ENCODE results near the gene PHIP.

PHIP gene

DNA sequence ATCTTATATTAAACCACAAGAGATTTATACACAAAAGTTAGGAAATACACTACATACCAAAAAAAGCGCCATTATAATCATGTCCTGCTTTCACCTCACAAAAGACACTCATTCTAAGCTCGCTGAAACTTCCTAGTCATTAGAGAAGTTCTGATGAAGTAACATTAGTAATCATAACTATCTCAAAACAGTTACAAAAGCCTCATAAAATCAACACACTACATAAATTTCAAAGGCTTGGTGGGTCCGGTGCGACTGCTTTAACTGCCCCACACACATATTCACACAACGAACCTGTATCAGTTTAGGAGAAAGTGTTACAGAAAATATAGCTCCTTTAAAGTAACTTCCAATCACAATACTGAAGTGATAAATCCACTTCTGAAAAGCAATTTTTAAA lies 1.9 kb downstream of the PHIP start:
- H3K27me3 ChIP-seq: no peaks in the 10 kb centered on the region
- TF ChIP-seq, protein P1, sequence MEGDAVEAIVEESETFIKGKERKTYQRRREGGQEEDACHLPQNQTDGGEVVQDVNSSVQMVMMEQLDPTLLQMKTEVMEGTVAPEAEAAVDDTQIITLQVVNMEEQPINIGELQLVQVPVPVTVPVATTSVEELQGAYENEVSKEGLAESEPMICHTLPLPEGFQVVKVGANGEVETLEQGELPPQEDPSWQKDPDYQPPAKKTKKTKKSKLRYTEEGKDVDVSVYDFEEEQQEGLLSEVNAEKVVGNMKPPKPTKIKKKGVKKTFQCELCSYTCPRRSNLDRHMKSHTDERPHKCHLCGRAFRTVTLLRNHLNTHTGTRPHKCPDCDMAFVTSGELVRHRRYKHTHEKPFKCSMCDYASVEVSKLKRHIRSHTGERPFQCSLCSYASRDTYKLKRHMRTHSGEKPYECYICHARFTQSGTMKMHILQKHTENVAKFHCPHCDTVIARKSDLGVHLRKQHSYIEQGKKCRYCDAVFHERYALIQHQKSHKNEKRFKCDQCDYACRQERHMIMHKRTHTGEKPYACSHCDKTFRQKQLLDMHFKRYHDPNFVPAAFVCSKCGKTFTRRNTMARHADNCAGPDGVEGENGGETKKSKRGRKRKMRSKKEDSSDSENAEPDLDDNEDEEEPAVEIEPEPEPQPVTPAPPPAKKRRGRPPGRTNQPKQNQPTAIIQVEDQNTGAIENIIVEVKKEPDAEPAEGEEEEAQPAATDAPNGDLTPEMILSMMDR (IDR thresholded peaks at IDR 0.05; ENCODE audit: low read depth, low read length): no peak
- H3K36me3 ChIP-seq: peaks cover 17% of the 10 kb centered on the region
- DNase-seq: no peak
- H3K9me3 ChIP-seq: no peaks in the 10 kb centered on the region
- no peaks in the 10 kb centered on the region for H3K4me1 ChIP-seq
- peak overlapping the region; percentile 86 for H3K4me3 ChIP-seq (ENCODE audit: low read depth, low read length)

DNA sequence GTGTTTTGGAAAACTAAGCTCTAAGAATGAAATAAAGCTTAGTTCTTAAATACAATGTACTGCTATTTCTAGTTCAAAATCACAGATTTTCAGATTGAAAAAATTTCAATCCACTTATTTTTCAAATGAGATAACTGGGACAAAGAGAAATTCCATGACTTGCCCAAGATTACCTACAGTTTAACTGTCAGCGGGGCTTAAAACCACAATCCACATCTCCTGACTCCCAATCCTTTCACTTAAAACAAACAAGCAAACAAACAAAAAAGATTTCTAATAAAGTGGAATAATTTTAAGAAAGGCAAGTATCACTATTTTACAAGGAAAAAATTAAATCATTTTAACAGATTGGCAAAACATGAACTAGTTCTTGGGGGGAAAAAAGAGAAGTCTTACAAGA lies 4.2 kb downstream of the PHIP start:
- no peaks in the 10 kb centered on the region for H3K4me1 ChIP-seq
- no peak overlapping the region for H3K4me3 ChIP-seq (ENCODE audit: low read depth, low read length)
- DNase-seq: no peak
- TF ChIP-seq, protein P1 (IDR thresholded peaks at IDR 0.05; ENCODE audit: low read depth, low read length): no peak
- H3K9me3 ChIP-seq: no peaks in the 10 kb centered on the region
- H3K27me3 ChIP-seq: no peaks in the 10 kb centered on the region
- H3K36me3 ChIP-seq: peaks cover 22% of the 10 kb centered on the region

DNA sequence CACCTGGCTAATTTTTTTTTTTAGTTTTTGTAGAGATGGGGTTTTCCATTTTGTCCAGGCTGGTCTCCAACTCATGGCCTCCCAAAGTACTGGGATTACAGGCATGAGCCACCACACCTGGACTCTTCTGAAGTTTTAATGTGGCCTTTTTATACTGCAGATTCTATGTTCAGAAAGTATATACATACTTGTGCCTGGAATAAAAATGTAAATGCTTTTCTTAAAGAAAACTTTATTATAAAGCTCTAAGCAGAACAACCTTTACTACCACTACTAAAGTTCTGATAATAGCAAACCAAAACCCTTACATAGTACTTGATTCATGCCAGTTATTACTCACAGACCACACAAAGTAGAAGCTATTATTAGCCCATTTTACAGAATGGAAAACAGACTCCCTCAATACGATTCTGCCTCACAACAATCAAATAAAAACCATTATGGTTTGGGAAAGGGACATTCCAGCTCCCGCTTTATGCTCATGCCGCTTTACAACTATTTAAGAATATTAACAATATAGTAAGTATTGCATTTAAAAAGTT lies 5.3 kb downstream of the PHIP start:
- Histone ChIP-seq H3K36me3 (peaks cover 22% of the 10 kb centered on the region), H3K4me3 (ENCODE audit: low read depth, low read length) (no peak overlapping the region), H3K27me3 (no peaks in the 10 kb centered on the region), H3K4me1 (no peaks in the 10 kb centered on the region), H3K9me3 (no peaks in the 10 kb centered on the region)
- DNase-seq: no peak
- TF ChIP-seq, protein P1 (IDR thresholded peaks at IDR 0.05; ENCODE audit: low read depth, low read length): no peak

DNA sequence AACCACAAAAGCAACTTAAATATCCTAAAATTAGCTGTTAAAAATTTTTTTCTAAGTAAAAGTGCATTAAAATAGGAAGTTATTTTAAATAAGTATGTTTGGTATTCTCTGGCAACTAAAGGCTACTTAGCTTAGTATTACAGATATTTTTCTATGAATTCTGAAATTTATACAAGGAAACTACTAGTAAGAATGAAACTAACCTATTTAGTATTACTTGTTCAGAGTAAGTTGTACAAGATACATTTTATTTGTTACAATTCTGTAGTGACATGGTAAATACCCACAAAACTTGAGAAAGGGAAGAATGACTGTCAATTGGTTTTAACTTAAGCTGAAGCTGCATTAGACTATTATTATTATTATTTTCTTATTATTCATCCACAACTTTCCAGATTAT lies 6.5 kb downstream of the PHIP start:
- Histone ChIP-seq H3K36me3 (peaks cover 22% of the 10 kb centered on the region), H3K9me3 (no peaks in the 10 kb centered on the region), H3K27me3 (no peaks in the 10 kb centered on the region), H3K4me3 (ENCODE audit: low read depth, low read length) (no peak overlapping the region), H3K4me1 (no peaks in the 10 kb centered on the region)
- TF ChIP-seq, protein P1 (IDR thresholded peaks at IDR 0.05; ENCODE audit: low read depth, low read length): no peak
- no peak for DNase-seq

DNA sequence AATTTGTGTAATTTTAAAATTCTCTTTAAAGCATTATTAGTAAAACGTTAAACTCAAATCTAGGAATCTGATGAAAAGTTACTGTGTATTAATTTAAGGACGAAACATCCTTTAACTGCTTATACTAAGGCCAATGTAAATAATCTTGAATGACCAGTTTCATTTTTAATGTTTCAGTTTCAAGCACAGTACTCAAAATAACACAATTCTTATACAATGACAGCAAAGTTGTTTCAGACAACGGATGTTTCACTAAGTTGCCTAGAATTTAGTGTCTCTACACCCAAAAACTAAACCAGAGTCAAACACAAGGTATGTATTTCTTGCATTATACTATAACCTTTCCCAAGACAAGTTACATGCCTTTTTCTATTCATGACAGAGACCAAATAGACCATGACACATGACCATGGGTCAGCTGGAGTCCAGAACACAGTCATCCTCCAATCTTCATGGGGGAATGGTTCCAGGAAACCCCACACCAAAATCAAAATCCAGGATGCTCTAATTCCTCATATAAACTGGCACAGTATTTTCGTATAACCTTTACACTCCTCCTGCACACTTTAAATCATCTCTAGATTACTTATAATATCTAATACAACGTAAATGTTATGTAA lies 7.7 kb downstream of the PHIP start:
- Histone ChIP-seq H3K4me3 (ENCODE audit: low read depth, low read length) (no peak overlapping the region), H3K4me1 (no peaks in the 10 kb centered on the region), H3K9me3 (no peaks in the 10 kb centered on the region), H3K36me3 (peaks cover 22% of the 10 kb centered on the region), H3K27me3 (no peaks in the 10 kb centered on the region)
- TF ChIP-seq, protein P1 (IDR thresholded peaks at IDR 0.05; ENCODE audit: low read depth, low read length): no peak
- no peak for DNase-seq

DNA sequence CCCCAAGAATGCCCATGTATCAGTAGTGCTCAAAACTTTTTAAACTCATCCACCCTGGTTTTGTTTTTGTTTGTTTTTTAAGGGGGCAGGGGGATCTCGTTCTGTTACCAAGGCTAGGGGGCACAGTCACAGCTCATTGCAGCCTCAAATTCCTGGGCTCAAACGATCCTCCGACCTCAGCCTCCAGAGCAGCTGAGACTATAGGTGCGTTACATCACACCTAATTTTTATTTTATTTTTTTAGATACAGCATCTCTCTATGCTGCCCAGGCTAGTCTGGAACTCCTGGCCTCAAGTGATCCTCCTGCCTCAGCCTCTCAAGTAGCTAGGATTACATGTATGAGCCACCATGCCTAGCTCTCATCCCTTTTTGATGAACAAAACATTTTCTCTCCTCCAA lies 11.2 kb downstream of the PHIP start:
- H3K27me3 ChIP-seq: no peaks in the 10 kb centered on the region
- H3K36me3 ChIP-seq: peaks cover 13% of the 10 kb centered on the region
- TF ChIP-seq, protein P1 (IDR thresholded peaks at IDR 0.05; ENCODE audit: low read depth, low read length): no peak
- no peaks in the 10 kb centered on the region for H3K9me3 ChIP-seq
- H3K4me1 ChIP-seq: no peaks in the 10 kb centered on the region
- DNase-seq: no peak
- no peak overlapping the region for H3K4me3 ChIP-seq (ENCODE audit: low read depth, low read length)

All from BE2C (cell line).